ENCODE results near the gene SLC43A1.
A peak's percentile ranks its signal among the peaks of the same experiment; 100 is the strongest.
"Not testable (repeated sequence)": the region's sequence is repeated elsewhere in the genome, so short reads cannot be mapped to it uniquely, and the experiment has no call there.

The SLC43A1 gene

GRCh38 chr11:57515332-57516060, at the start of gene SLC43A1:
TSS of gene SLC43A1 (minus strand) at chr11:57515702. CDS start at chr11:57514111, 1,591 bp downstream.
- DNase-seq, result peak; percentile 63

GRCh38 chr11:57562596-57562995, 47.1 kb upstream of the SLC43A1 start:
- DNase-seq, result peak; percentile 61

- DNase-seq, result no peak
Measured at GRCh38 chr11:57560146-57560545, 44.6 kb upstream of the SLC43A1 start.

- no peak for DNase-seq
Measured at GRCh38 chr11:57556041-57556440, 40.5 kb upstream of the SLC43A1 start.

GRCh38 chr11:57555393-57555792, 39.9 kb upstream of the SLC43A1 start:
- no peak for DNase-seq

- DNase-seq, result peak; percentile 68
Measured at GRCh38 chr11:57552479-57552878, 37.0 kb upstream of the SLC43A1 start.

- no peak for DNase-seq
Measured at GRCh38 chr11:57551941-57552340, 36.4 kb upstream of the SLC43A1 start.

- DNase-seq, result no peak
Measured at GRCh38 chr11:57549983-57550382, 34.5 kb upstream of the SLC43A1 start.

- DNase-seq, result no peak
Measured at GRCh38 chr11:57547854-57548377, 32.4 kb upstream of the SLC43A1 start.

GRCh38 chr11:57546869-57547475, 31.5 kb upstream of the SLC43A1 start:
- peak; percentile 89 for DNase-seq

GRCh38 chr11:57546451-57546850, 30.9 kb upstream of the SLC43A1 start:
- no peak for DNase-seq

- no peak for DNase-seq
Measured at GRCh38 chr11:57545883-57546282, 30.4 kb upstream of the SLC43A1 start.

GRCh38 chr11:57544566-57544965, 29.1 kb upstream of the SLC43A1 start:
- DNase-seq, result no peak

- DNase-seq, result no peak
Measured at GRCh38 chr11:57543593-57543992, 28.1 kb upstream of the SLC43A1 start.

GRCh38 chr11:57542582-57542981, 27.1 kb upstream of the SLC43A1 start:
- no peak for DNase-seq

- no peak for DNase-seq
Measured at GRCh38 chr11:57541169-57541568, 25.7 kb upstream of the SLC43A1 start.

- DNase-seq, result no peak
Measured at GRCh38 chr11:57539342-57539741, 23.8 kb upstream of the SLC43A1 start.

- DNase-seq, result no peak
Measured at GRCh38 chr11:57536947-57537619, 21.6 kb upstream of the SLC43A1 start, which contains the start of gene SMTNL1. TSS of gene SMTNL1 (plus strand) at chr11:57537595. CDS start at chr11:57542643, 5,048 bp downstream.

GRCh38 chr11:57534449-57534848, 18.9 kb upstream of the SLC43A1 start:
- not testable (repeated sequence) for DNase-seq

- DNase-seq, result peak; percentile 99
Measured at GRCh38 chr11:57530596-57531507, 15.3 kb upstream of the SLC43A1 start, which contains the start of gene TIMM10. TSS of gene TIMM10 (minus strand) at chr11:57530754. CDS start at chr11:57530189, 565 bp downstream.

- DNase-seq, result no peak
Measured at GRCh38 chr11:57530215-57530595, 14.7 kb upstream of the SLC43A1 start.

GRCh38 chr11:57529012-57529411, 13.5 kb upstream of the SLC43A1 start:
- no peak for DNase-seq

Data from islet precursor cell (in vitro differentiated cells).